SK-N-SH treated with all-trans-retinoic acid at 6 μM for 48 hours (cell line): ENCODE results near the gene PMM1.
A peak's percentile ranks its signal among the peaks of the same experiment; 100 is the strongest.

Source experiments
- ATAC-seq: fragments of 200-7000 bp; cut with Tn5 transposase; 3 replicates; pipeline ENCODE4 v1.9.1; 2020; ENCODE audit warnings: mild to moderate bottlenecking, moderate library complexity
- ARNTL ChIP-seq: fragments of 450-650 bp; formaldehyde crosslinking; IDR thresholded peaks from 2 replicates; pipeline ENCODE4 v1.5.0; 2020; ENCODE audit warnings: low read depth, mild to moderate bottlenecking, moderate library complexity, borderline replicate concordance
- BACH2 ChIP-seq: fragments of 250-450 bp; sonication (Bioruptor Pico); IDR thresholded peaks from 2 replicates; pipeline ENCODE4 v1.9.0; 2021; ENCODE audit warnings: mild to moderate bottlenecking, borderline replicate concordance
- CSDC2 ChIP-seq: fragments of 250-450 bp; sonication (Bioruptor Pico); IDR thresholded peaks from 2 replicates; pipeline ENCODE4 v1.5.0; 2020; ENCODE audit warnings: mild to moderate bottlenecking, moderate library complexity
- ESRRG ChIP-seq: fragments of 250-450 bp; sonication (Bioruptor Pico); IDR thresholded peaks from 2 replicates; pipeline ENCODE4 v1.6.1; 2021; ENCODE audit warnings: mild to moderate bottlenecking
- ISL1 ChIP-seq: fragments of 250-450 bp; sonication (Bioruptor Pico); IDR thresholded peaks from 2 replicates; pipeline ENCODE4 v2.1.2; 2022; ENCODE audit warnings: mild to moderate bottlenecking, moderate library complexity
- OSR1 ChIP-seq: fragments of 250-450 bp; sonication (Bioruptor Pico); IDR thresholded peaks from 2 replicates; pipeline ENCODE4 v1.8.0; 2022; ENCODE audit warnings: moderate library complexity, mild to moderate bottlenecking, inconsistent platforms
- POU6F1 ChIP-seq: fragments of 250-450 bp; sonication (Bioruptor Pico); IDR thresholded peaks from 2 replicates; pipeline ENCODE4 v1.8.0; 2021; ENCODE audit warnings: low read depth, mild to moderate bottlenecking, moderate library complexity, borderline replicate concordance
- PPARA ChIP-seq: fragments of 250-450 bp; sonication (Bioruptor Pico); IDR thresholded peaks from 2 replicates; pipeline ENCODE4 v1.5.0; 2020; ENCODE audit warnings: mild to moderate bottlenecking, borderline replicate concordance
- RARB ChIP-seq: fragments of 250-450 bp; sonication (Bioruptor Pico); IDR thresholded peaks from 2 replicates; pipeline ENCODE4 v1.8.0; 2021; ENCODE audit warnings: mild to moderate bottlenecking, moderate library complexity
- TCF4 ChIP-seq: fragments of 250-450 bp; sonication (Bioruptor Pico); IDR thresholded peaks from 2 replicates; pipeline ENCODE4 v1.8.0; 2021; ENCODE audit warnings: mild to moderate bottlenecking, moderate library complexity, borderline replicate concordance
- TOX ChIP-seq: fragments of 250-450 bp; sonication (Bioruptor Pico); IDR thresholded peaks from 2 replicates; pipeline ENCODE4 v1.8.0; 2021; ENCODE audit warnings: mild to moderate bottlenecking, moderate library complexity, borderline replicate concordance
- TSHZ2 ChIP-seq: fragments of 250-450 bp; sonication (Bioruptor Pico); IDR thresholded peaks from 2 replicates; pipeline ENCODE4 v1.5.0; 2020; ENCODE audit warnings: mild to moderate bottlenecking, moderate library complexity
- ZC3H10 ChIP-seq: fragments of 250-450 bp; sonication (Bioruptor Pico); IDR thresholded peaks from 2 replicates; pipeline ENCODE4 v1.5.1; 2021; ENCODE audit warnings: mild to moderate bottlenecking, moderate library complexity
- ZFP3 ChIP-seq: fragments of 250-450 bp; sonication (Bioruptor Pico); IDR thresholded peaks from 2 replicates; pipeline ENCODE4 v1.5.0; 2020; ENCODE audit warnings: mild to moderate bottlenecking, moderate library complexity
- ZFP30 ChIP-seq: fragments of 450-650 bp; formaldehyde crosslinking; IDR thresholded peaks from 2 replicates; pipeline ENCODE4 v1.5.0; 2022; ENCODE audit warnings: mild to moderate bottlenecking, moderate library complexity
- ZNF565 ChIP-seq: fragments of 450-650 bp; formaldehyde crosslinking; conservative IDR thresholded peaks from 2 replicates; pipeline ENCODE4 v1.5.0; 2020; ENCODE audit warnings: low read depth, mild to moderate bottlenecking, moderate library complexity
- ZNF70 ChIP-seq: fragments of 450-650 bp; formaldehyde crosslinking; IDR thresholded peaks from 2 replicates; pipeline ENCODE4 v1.5.0; 2020; ENCODE audit warnings: mild to moderate bottlenecking, moderate library complexity
- ZNF8 ChIP-seq: fragments of 450-650 bp; formaldehyde crosslinking; IDR thresholded peaks from 2 replicates; pipeline ENCODE4 v1.5.0; 2020; ENCODE audit warnings: mild to moderate bottlenecking, moderate library complexity
- TF ChIP-seq, protein P1 (sequence below): fragments of 250-450 bp; sonication (Bioruptor Pico); IDR thresholded peaks from 2 replicates; pipeline ENCODE4 v1.8.0; 2020; ENCODE audit warnings: mild to moderate bottlenecking, moderate library complexity, borderline replicate concordance
- TF ChIP-seq, protein P2 (sequence below): fragments of 250-450 bp; sonication (Bioruptor Pico); IDR thresholded peaks from 2 replicates; pipeline ENCODE4 v1.5.1; 2021; ENCODE audit warnings: mild to moderate bottlenecking, moderate library complexity

Gene PMM1

GRCh38 chr22:41578818-41579217 lies 10.8 kb downstream of the PMM1 start:
- ATAC-seq = no peak
- TF ChIP-seq CSDC2 (CRISPR knock-in tag) = no peak
- TF ChIP-seq POU6F1 (CRISPR knock-in tag) = no peak
- TF ChIP-seq ZFP3 = no peak
- TF ChIP-seq BACH2 (CRISPR knock-in tag) = no peak
- TF ChIP-seq ZNF565 (CRISPR knock-in tag) = no peak
- TF ChIP-seq TOX = no peak
- TF ChIP-seq ZC3H10 (CRISPR knock-in tag) = no peak
- TF ChIP-seq, protein P1, sequence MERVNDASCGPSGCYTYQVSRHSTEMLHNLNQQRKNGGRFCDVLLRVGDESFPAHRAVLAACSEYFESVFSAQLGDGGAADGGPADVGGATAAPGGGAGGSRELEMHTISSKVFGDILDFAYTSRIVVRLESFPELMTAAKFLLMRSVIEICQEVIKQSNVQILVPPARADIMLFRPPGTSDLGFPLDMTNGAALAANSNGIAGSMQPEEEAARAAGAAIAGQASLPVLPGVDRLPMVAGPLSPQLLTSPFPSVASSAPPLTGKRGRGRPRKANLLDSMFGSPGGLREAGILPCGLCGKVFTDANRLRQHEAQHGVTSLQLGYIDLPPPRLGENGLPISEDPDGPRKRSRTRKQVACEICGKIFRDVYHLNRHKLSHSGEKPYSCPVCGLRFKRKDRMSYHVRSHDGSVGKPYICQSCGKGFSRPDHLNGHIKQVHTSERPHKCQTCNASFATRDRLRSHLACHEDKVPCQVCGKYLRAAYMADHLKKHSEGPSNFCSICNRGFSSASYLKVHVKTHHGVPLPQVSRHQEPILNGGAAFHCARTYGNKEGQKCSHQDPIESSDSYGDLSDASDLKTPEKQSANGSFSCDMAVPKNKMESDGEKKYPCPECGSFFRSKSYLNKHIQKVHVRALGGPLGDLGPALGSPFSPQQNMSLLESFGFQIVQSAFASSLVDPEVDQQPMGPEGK (CRISPR knock-in tag) = no peak
- TF ChIP-seq TCF4 = no peak
- TF ChIP-seq ZFP30 (CRISPR knock-in tag) = no peak
- TF ChIP-seq PPARA (CRISPR knock-in tag) = no peak
- no peak for TF ChIP-seq ISL1 (CRISPR knock-in tag)
- TF ChIP-seq RARB (CRISPR knock-in tag) = no peak

DNA sequence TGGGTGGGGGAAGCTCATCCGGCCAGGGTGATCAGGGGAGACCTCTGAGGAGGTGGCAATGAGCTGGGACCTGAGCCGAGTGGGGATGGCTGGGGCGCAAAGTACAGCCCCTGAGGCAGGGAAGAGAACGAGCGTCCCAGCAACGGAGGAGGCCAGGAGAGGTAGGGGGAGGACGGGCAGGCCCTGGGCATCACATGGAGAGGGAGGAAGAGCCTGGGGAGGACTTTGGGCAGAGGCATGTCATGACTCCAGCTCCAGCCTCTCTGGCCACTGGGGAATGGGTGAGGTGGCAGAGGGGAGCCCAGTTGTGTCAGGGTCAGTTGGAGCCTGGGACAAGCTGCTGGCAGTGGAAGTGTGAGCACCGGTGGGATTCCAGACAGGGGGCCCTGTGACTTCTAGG lies 11.5 kb downstream of the PMM1 start:
- ATAC-seq = no peak
- TF ChIP-seq OSR1 (CRISPR knock-in tag) = no peak
- TF ChIP-seq ZFP30 (CRISPR knock-in tag) = no peak
- no peak for TF ChIP-seq CSDC2 (CRISPR knock-in tag)
- no peak for TF ChIP-seq POU6F1 (CRISPR knock-in tag)
- TF ChIP-seq, all 23 proteins: peak for 0

- no peak for TF ChIP-seq TSHZ2 (CRISPR knock-in tag)
- TF ChIP-seq ZFP3 = no peak
- TF ChIP-seq ZNF70 (CRISPR knock-in tag) = no peak
- no peak for TF ChIP-seq ZC3H10 (CRISPR knock-in tag)
- TF ChIP-seq ZNF8 (CRISPR knock-in tag) = no peak
- no peak for TF ChIP-seq ARNTL (CRISPR knock-in tag)
- no peak for TF ChIP-seq CSDC2 (CRISPR knock-in tag)
- TF ChIP-seq OSR1 (CRISPR knock-in tag) = no peak
- TF ChIP-seq, all 23 proteins: peak for 0
- ATAC-seq = peak; percentile 76
Measured at GRCh38 chr22:41576877-41577276, 12.8 kb downstream of the PMM1 start.

- ATAC-seq = no peak; the same call in 2 of the 3 replicates
- TF ChIP-seq CSDC2 (CRISPR knock-in tag) = no peak
- TF ChIP-seq, protein P1 (CRISPR knock-in tag) = no peak
- no peak for TF ChIP-seq RARB (CRISPR knock-in tag)
- TF ChIP-seq TOX = no peak
- TF ChIP-seq ISL1 (CRISPR knock-in tag) = no peak
- TF ChIP-seq ZNF70 (CRISPR knock-in tag) = no peak
- TF ChIP-seq ZNF8 (CRISPR knock-in tag) = no peak
- TF ChIP-seq ZNF565 (CRISPR knock-in tag) = no peak
- TF ChIP-seq OSR1 (CRISPR knock-in tag) = no peak
- no peak for TF ChIP-seq ESRRG (CRISPR knock-in tag)
- TF ChIP-seq ARNTL (CRISPR knock-in tag) = no peak
- TF ChIP-seq ZFP3 = no peak
- no peak for TF ChIP-seq TSHZ2 (CRISPR knock-in tag)
- TF ChIP-seq, protein P2, sequence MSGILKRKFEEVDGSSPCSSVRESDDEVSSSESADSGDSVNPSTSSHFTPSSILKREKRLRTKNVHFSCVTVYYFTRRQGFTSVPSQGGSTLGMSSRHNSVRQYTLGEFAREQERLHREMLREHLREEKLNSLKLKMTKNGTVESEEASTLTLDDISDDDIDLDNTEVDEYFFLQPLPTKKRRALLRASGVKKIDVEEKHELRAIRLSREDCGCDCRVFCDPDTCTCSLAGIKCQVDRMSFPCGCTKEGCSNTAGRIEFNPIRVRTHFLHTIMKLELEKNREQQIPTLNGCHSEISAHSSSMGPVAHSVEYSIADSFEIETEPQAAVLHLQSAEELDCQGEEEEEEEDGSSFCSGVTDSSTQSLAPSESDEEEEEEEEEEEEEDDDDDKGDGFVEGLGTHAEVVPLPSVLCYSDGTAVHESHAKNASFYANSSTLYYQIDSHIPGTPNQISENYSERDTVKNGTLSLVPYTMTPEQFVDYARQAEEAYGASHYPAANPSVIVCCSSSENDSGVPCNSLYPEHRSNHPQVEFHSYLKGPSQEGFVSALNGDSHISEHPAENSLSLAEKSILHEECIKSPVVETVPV (CRISPR knock-in tag) = no peak
- no peak for TF ChIP-seq PPARA (CRISPR knock-in tag)
Measured at GRCh38 chr22:41575533-41575932, 14.1 kb downstream of the PMM1 start.
